Measurements from ENCODE around the gene KCNIP3. TPM values are rescaled to one million over a fixed set of nuclear protein-coding genes. Genes with fewer than 3 reads are reported as not detected.

Gene KCNIP3
- total RNA-seq, 1 donor from 2014 or later, result 0.64 TPM

DNA sequence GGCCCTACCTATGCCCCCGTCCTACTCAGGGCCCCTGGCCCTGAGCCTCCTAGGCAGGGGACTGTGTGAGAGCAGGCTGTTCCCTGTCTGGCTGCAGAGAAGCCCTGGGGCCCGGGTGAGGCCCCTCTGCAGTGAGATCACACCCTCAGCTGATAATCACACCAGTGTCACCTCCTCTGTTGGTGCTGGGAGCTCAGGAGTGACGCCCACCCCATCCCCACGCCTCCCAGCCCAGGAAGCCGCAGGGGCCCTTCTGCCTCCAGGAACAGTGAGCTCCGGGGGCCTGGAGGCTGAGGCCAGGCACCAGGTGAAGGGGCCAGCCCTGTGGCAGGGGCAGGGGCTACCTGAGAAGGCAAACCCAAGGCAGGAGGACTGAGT lies 20.0 kb downstream of the KCNIP3 start:
- H3K27me3 Mint-ChIP-seq (ENCODE audit: insufficient read depth, low read depth), result peaks cover 10% of the 10 kb centered on the region
- Histone ChIP-seq H3K9ac (no peak overlapping the region), H3F3A (ENCODE audit: low read depth) (no peaks in the 10 kb centered on the region), H3K4me2 (no peak overlapping the region), H3K4me1 (no peaks in the 10 kb centered on the region), H3K9me3 (ENCODE audit: low read depth) (no peaks in the 10 kb centered on the region), H3K79me2 (ENCODE audit: low read depth) (no peaks in the 10 kb centered on the region), H3K36me3 (no peaks in the 10 kb centered on the region), H3K27me3 (no peaks in the 10 kb centered on the region), H3K4me3 (no peak overlapping the region), H3K27ac (no peak overlapping the region), H2AFZ (replicated peaks) (no peak overlapping the region), H4K20me1 (ENCODE audit: low read depth) (no peaks in the 10 kb centered on the region)
- H3K27ac Mint-ChIP-seq, result no peak overlapping the region
- peaks cover 22% of the 10 kb centered on the region for H3K4me1 Mint-ChIP-seq
- DNase-seq (ENCODE audit: low spot score), result no peak
- no peak overlapping the region for H3K4me3 Mint-ChIP-seq
- no peaks in the 10 kb centered on the region for H3K36me3 Mint-ChIP-seq
- TF ChIP-seq, protein P1, sequence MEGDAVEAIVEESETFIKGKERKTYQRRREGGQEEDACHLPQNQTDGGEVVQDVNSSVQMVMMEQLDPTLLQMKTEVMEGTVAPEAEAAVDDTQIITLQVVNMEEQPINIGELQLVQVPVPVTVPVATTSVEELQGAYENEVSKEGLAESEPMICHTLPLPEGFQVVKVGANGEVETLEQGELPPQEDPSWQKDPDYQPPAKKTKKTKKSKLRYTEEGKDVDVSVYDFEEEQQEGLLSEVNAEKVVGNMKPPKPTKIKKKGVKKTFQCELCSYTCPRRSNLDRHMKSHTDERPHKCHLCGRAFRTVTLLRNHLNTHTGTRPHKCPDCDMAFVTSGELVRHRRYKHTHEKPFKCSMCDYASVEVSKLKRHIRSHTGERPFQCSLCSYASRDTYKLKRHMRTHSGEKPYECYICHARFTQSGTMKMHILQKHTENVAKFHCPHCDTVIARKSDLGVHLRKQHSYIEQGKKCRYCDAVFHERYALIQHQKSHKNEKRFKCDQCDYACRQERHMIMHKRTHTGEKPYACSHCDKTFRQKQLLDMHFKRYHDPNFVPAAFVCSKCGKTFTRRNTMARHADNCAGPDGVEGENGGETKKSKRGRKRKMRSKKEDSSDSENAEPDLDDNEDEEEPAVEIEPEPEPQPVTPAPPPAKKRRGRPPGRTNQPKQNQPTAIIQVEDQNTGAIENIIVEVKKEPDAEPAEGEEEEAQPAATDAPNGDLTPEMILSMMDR (IDR thresholded peaks at IDR 0.05), result no peak
- TF ChIP-seq EZH2 (IDR thresholded peaks at IDR 0.05), result no peak
- no peak for TF ChIP-seq EZH2phosphoT487 (IDR thresholded peaks at IDR 0.05)
- H3K9me3 Mint-ChIP-seq, result peaks cover 5% of the 10 kb centered on the region

DNA sequence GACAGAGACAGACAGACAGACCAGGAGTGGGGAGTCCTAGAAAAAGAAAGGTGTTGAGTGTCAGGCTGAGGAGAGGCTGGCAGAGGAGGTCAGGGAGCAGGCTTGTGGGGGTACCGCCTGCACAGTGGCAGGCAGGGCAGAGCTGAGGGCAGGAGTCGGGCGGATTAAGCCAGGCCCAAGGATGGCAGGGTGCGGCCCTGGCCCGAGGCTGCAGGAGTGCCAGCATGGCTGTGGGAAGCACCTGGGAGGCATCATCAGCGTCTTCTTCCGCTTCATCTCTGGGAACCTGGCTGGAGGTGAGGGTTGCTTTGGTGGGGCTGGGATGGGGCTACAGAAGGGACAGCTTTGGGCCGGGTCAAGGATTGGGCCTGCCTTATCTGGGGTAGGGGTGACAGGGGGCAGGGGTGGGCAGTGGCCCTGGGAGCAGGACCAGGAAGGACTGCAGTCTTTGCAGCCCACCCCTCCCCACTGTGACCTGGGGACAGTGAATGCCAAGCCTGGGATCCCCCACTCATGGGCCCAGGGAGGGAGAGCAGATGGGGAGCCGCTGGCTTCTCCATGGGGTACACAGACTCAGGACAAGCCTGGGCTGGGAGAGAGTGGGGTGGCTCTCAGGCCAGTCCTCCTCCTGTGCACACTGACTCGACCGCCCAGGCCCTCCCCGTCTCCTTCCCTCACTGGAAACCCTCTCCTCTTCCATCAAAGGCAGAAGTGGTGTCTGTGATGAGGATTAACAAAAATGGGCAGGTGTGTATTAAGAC lies 20.7 kb downstream of the KCNIP3 start:
- no peak for DNase-seq (ENCODE audit: low spot score)
- TF ChIP-seq EZH2phosphoT487 (IDR thresholded peaks at IDR 0.05) (no peak), EZH2 (IDR thresholded peaks at IDR 0.05) (no peak)
- TF ChIP-seq, protein P1 (IDR thresholded peaks at IDR 0.05), result no peak
- Histone ChIP-seq H2AFZ (replicated peaks) (no peak overlapping the region), H4K20me1 (ENCODE audit: low read depth) (no peaks in the 10 kb centered on the region), H3K9ac (no peak overlapping the region), H3K27ac (no peak overlapping the region), H3K36me3 (no peaks in the 10 kb centered on the region), H3K79me2 (ENCODE audit: low read depth) (no peaks in the 10 kb centered on the region), H3K4me3 (no peak overlapping the region), H3F3A (ENCODE audit: low read depth) (no peaks in the 10 kb centered on the region), H3K9me3 (ENCODE audit: low read depth) (no peaks in the 10 kb centered on the region), H3K4me2 (no peak overlapping the region), H3K27me3 (no peaks in the 10 kb centered on the region), H3K4me1 (no peaks in the 10 kb centered on the region)
- H3K27ac Mint-ChIP-seq, result no peak overlapping the region
- H3K36me3 Mint-ChIP-seq, result no peaks in the 10 kb centered on the region
- H3K4me1 Mint-ChIP-seq, result peaks cover 22% of the 10 kb centered on the region
- H3K27me3 Mint-ChIP-seq (ENCODE audit: insufficient read depth, low read depth), result peaks cover 10% of the 10 kb centered on the region
- no peak overlapping the region for H3K4me3 Mint-ChIP-seq
- H3K9me3 Mint-ChIP-seq, result peaks cover 5% of the 10 kb centered on the region

DNA sequence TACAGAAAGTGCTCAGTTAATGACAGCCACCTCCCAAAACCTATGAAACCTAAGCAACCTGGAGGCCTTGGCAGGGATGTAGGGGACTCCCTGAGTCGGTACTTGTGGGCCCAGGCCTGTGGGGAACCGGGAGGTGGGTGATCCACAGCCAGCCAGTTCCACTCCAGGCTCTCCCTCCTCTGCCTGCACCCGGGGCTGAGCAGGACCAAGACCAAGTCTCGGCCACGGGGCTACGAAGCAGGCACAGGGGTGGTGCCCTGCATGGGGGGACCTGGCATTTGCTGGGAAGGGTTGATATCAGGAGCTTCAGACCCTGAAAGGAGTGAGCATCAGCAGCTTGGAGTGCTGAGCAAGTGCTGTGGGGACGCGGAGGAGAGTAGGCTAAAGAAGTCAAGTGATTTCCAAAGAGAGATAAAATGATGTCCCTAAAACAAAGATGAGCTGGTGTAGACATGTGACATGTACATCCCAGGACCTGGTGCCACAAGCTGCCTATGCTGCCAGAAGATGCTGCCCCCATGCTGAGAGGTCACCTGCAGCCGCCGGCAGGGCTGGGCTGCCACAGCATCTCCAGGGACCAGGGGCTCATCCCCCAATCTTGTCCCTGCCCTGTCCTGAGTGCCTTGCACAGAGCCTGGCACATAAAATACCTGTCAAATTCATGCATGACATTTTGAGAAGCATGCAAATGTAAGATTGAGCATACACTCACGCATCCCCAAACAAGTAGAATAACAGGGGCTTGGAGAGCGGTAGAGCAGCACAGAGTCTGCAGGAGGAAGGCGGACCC lies 21.5 kb downstream of the KCNIP3 start:
- H3K79me2 ChIP-seq (ENCODE audit: low read depth), result no peaks in the 10 kb centered on the region
- H3K4me3 Mint-ChIP-seq, result no peak overlapping the region
- H3K36me3 Mint-ChIP-seq, result no peaks in the 10 kb centered on the region
- TF ChIP-seq EZH2 (IDR thresholded peaks at IDR 0.05) (no peak), EZH2phosphoT487 (IDR thresholded peaks at IDR 0.05) (no peak)
- TF ChIP-seq, protein P1 (IDR thresholded peaks at IDR 0.05), result no peak
- H4K20me1 ChIP-seq (ENCODE audit: low read depth), result no peaks in the 10 kb centered on the region
- no peak for DNase-seq (ENCODE audit: low spot score)
- H3K27me3 Mint-ChIP-seq (ENCODE audit: insufficient read depth, low read depth), result peaks cover 10% of the 10 kb centered on the region
- no peak overlapping the region for H3K27ac ChIP-seq
- H3K9ac ChIP-seq, result no peak overlapping the region
- no peaks in the 10 kb centered on the region for H3F3A ChIP-seq (ENCODE audit: low read depth)
- H3K27me3 ChIP-seq, result no peaks in the 10 kb centered on the region
- no peak overlapping the region for H3K27ac Mint-ChIP-seq
- H3K9me3 ChIP-seq (ENCODE audit: low read depth), result no peaks in the 10 kb centered on the region
- H2AFZ ChIP-seq (replicated peaks), result no peak overlapping the region
- no peak overlapping the region for H3K4me2 ChIP-seq
- H3K4me1 Mint-ChIP-seq, result peaks cover 22% of the 10 kb centered on the region
- no peak overlapping the region for H3K4me3 ChIP-seq
- H3K4me1 ChIP-seq, result no peaks in the 10 kb centered on the region
- no peaks in the 10 kb centered on the region for H3K36me3 ChIP-seq
- peaks cover 5% of the 10 kb centered on the region for H3K9me3 Mint-ChIP-seq

Measured in neural progenitor cell (in vitro differentiated cells).